ENCODE data around the gene FUNDC2.
A peak's percentile ranks its signal among the peaks of the same experiment; 100 is the strongest.
"Not testable (repeated sequence)": the region's sequence is repeated elsewhere in the genome, so short reads cannot be mapped to it uniquely, and the experiment has no call there.

The FUNDC2 gene

GRCh38 chrX:155026727-155027508, at the start of gene FUNDC2:
TSS of gene FUNDC2 (plus strand) at chrX:155026844. CDS start at chrX:155026939, 95 bp downstream.
- peak; percentile 90 for DNase-seq (ENCODE audit: low spot score)

- no peak for DNase-seq (ENCODE audit: low spot score)
Measured at GRCh38 chrX:154979629-154980028, 47.0 kb upstream of the FUNDC2 start.

DNA sequence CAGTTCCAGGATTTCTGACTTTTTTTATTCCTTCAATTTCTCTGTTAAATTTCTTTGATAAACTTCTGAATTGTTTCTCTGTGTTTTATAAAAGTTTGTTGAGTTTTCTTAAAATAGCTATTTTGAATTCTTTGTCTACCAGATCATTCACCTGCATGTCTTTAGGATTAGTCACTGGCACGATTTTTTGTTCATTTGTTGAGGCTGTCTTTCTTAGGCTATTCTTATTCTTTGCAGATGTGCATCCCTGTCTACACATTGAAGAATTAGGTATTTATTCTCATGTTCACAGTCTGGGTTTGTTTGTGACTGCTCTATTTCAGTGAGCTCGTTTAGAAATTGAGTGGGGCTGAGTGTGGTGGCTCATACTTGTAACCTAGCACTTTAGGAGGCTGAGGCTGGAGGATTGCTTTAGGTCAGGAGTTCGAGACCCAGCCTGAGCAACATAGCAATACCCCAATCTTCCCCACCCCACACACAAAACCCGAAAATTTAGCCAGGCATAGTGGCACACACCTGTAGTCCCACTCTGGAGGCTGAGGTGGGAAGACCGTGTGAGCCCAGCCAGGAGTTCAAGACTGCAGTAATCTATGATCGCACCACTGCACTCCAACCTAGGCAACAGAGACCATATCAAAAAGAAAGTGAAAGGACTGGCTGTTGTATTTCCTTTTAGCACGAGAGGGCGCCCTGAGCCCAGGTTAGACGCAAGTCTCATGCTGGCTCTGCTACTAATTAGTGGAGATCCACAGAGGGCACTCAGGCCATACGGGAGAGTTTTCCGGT, 46.1 kb upstream of the FUNDC2 start:
- DNase-seq (ENCODE audit: low spot score), result peak; percentile 63

DNA sequence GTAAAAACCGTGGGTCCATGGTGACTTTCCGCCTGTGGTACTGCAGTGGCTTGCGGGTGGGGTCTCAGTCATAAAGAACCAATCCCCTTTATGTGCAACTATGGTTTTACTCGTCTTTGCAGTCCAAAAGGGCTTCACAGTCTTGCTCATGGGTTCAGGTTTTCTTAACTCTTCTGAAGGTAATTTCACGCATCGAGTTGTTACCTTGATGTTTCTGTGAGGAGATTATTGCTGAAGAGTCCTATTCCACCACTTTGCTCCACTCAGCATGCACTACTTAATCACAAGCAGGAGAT, 45.6 kb upstream of the FUNDC2 start:
- DNase-seq (ENCODE audit: low spot score), result no peak

- no peak for DNase-seq (ENCODE audit: low spot score)
Measured at GRCh38 chrX:154986826-154987575, 39.6 kb upstream of the FUNDC2 start.

DNA sequence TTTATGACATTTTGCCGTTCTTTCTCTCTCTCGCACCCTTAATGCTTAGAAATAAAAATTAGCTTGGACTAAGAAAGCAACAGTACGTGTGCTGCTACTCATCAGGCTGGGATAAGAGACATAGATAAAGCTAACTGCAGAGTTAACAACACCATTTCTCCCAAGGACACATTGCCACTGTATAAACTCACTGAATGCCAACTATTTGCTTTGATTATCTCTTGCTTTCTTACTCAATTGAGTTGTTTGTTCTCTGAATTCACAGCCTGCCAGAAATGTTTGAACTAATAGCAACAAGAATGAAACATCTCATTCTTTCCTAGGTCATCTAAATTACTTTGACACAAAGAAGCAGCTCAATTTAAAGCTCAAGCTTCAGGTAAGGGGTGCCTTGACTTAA, 38.7 kb upstream of the FUNDC2 start:
- DNase-seq (ENCODE audit: low spot score), result no peak

GRCh38 chrX:154988719-154989118, 37.9 kb upstream of the FUNDC2 start:
- no peak for DNase-seq (ENCODE audit: low spot score)

DNA sequence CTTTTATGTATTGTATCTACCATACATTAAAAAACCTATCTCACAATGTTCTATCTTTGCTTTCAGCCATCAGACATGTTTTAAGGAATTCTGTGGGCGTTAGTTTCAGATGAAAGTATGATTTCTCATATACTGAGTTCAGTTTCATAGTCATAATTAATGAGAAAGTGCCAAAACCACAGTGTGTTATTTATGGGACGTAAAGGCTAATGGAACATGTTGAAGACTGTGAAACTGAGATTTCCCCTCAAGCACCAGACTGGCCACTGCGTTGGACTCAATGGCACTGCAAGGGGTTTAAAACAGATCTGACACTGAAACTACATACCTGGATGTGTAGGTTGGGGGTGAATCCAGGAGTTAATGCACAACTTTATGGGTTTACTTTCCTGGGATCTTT, 36.1 kb upstream of the FUNDC2 start:
- no peak for DNase-seq (ENCODE audit: low spot score)

DNA sequence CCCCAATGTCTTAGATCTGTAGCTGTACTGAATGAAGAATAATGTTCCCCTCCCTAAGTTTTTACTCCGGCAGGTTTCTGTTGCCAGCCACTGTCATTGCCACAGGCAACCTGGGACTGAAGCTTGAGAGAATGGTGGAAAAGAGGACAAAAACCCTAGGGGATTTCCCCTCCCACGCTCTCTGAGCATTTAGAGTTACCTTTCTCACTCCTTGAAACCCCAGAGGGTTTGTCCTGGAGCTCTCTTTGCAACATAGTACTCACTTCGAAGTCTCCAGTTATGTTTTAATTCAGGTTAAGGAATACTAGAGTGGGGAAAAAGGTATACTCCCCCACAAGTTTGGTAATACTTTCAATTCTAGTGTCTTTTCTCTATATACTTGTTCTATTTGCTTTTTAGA, 35.6 kb upstream of the FUNDC2 start:
- no peak for DNase-seq (ENCODE audit: low spot score)

GRCh38 chrX:154991476-154991875, 35.2 kb upstream of the FUNDC2 start:
- DNase-seq (ENCODE audit: low spot score), result no peak

- DNase-seq (ENCODE audit: low spot score), result no peak
Measured at GRCh38 chrX:154998204-154998880, 28.3 kb upstream of the FUNDC2 start.

DNA sequence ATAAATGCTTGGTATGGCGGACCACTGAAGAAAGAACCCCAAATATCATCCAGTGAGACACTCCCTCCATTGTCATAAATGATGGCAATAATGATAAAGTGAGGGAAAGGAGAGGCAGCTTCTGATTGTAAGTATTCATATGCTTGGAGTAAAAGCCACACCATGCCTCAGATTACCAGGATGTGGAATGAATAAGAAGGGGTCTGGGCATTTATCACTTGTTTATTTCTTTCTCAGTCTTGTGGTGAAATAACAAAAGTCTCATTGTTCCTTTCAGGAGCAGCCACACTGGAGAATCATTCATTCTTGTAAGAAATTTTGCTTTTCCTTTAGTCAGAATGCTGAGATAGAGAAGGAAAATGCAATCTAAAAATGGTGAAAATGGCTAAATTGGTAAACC, 25.8 kb upstream of the FUNDC2 start:
- DNase-seq (ENCODE audit: low spot score), result no peak

DNA sequence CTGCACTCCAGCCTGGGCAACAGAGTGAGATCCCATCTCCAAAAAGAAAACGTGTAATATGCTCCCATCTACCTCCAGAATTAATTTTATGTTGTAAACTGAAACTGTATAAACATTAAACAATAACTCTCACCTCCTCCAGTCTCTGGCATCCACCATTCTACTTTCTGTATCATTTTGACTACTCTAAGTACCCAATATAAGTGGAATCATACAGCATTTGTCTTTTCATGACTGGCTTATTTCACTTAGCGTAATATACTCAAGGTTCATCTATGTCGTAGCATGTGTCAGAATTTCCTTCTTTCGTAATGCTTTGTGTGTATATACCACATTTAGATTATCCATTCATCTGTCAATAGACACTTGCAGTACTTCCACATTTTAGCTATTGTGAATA, 24.8 kb upstream of the FUNDC2 start:
- no peak for DNase-seq (ENCODE audit: low spot score)

DNA sequence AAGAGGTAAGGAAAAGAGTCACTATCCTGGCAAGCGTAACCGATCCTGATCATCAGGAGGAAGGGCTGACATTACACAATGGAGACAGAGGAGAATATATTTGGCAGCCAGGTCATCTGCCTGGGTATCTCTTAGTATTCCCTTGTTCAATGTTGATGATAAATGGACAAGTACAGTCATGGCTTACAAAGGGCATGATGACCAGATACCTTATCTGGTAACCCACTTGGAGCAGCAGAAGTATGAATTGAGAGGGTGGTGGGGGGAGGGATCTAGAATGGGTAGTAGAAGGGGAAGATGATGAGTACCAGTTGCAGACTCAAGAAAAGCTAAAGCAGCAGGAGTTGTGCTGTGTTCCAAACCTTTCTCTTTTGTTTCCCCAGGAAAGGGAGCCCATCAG, 21.5 kb upstream of the FUNDC2 start:
- no peak for DNase-seq (ENCODE audit: low spot score)

GRCh38 chrX:155006379-155006778, 20.3 kb upstream of the FUNDC2 start:
- not testable (repeated sequence) for DNase-seq (ENCODE audit: low spot score)

DNA sequence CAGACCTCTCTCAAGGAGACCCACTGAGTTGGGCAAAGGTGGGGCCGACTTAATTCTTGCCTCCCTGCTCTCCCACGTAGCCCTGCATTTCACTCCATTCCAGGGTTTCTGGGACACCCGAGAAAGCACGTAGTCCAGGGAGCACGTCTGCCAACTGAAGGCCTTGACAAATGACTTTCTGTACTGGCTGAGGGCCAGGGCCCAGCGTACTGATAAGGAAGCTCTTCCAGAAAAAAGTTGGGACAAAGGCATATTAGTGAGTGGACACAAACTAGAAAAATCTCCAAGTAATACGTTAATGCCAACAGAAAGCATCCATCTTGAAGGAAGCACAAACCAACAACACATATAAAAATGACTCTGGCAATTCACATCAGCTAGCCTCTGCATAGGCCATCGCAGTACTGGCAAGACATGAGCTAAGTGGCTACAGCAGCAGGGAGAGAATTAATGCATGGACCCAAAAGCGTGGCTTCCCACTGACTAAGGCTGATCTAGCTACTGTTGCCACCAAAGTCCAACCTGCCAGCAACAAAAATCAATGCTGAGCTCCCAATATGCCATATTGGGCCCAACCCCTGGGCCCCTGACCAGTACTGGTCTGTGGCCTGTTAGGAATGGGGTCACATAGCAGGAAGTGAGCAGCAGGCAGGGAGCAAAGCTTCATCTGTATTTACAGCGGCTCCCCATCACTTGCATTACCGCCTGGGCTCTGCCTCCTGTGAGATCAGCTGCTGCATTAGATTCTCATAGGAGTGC, 19.6 kb upstream of the FUNDC2 start:
- DNase-seq (ENCODE audit: low spot score), result not testable (repeated sequence)

- DNase-seq (ENCODE audit: low spot score), result not testable (repeated sequence)
Measured at GRCh38 chrX:155008578-155008977, 18.1 kb upstream of the FUNDC2 start.

DNA sequence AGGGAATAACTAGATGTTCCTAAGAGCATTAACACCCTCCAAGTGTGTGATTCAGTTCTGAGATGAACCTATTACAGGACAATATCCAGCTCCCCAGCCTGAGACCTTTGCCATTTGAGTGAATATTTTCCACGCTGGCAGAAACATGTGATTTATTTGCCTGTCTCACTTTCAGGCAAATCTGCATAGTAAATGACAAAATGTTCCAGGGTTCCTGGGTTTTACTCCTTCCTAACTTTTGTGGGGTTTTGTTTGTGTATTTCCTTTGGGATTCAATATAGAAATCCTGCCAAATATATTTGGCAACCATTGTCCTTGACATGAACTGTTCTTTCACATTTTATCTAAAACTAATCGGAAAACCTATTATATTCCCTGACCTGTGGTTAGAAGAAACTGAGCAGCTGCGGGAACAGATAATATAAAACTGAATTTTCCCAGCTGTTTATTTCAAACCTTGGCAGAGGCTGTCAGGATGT, 16.6 kb upstream of the FUNDC2 start:
- DNase-seq (ENCODE audit: low spot score), result no peak

GRCh38 chrX:155020591-155020990, 6.1 kb upstream of the FUNDC2 start:
- DNase-seq (ENCODE audit: low spot score), result no peak

GRCh38 chrX:155022585-155022984, 4.1 kb upstream of the FUNDC2 start, which contains the start of gene F8:
TSS of gene F8 (minus strand) at chrX:155022723. CDS start at chrX:155022552, 171 bp downstream.
- no peak for DNase-seq (ENCODE audit: low spot score)

Measured in ecto neural progenitor cell (in vitro differentiated cells).